NCI-H524 (cell line): Measurements from ENCODE around the gene OSTC.

Source experiments
- DNase-seq, 2 experiments: peaks; one replicate each; lab custom pipeline; 2025; lab: John Stamatoyannopoulos, UW

The OSTC gene

DNA sequence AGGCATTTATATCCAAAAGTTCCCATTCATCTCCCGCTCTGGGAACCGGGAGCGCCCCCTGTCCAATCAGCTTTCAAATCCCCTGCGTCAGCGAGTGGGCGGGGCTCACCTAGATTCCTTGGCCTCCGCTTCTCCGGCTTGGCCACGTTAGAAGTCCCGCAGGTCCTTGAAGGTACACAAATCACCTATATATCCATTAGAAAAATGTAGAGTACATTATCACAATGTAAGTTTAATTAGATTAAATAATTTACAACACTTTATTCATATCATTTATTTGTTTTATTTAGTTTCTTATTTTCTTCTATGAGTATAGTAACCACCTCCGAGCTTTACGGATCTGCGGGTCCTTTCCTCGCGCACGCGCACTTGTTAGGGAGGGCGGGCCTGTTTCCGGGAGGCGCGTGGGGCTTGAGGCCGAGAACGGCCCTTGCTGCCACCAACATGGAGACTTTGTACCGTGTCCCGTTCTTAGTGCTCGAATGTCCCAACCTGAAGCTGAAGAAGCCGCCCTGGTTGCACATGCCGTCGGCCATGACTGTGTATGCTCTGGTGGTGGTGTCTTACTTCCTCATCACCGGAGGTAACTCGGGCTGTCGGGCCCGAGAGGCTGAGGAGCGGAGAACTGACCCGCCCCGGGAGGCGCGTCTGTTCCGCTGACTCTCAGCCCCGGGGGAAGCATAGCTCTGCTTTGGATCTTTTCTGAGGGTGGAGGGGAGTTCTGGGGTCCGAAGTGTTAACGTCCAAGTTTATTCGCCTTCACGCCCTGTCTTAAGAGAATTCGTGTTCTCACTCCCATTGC lies at the start of gene OSTC:
Gene OSTC, plus strand, starts transcription at position 388 of the 802 bp plus-strand sequence. Its CDS starts 57 bp downstream, at position 445.
- DNase-seq, result peak; percentile 80 to 82

DNA sequence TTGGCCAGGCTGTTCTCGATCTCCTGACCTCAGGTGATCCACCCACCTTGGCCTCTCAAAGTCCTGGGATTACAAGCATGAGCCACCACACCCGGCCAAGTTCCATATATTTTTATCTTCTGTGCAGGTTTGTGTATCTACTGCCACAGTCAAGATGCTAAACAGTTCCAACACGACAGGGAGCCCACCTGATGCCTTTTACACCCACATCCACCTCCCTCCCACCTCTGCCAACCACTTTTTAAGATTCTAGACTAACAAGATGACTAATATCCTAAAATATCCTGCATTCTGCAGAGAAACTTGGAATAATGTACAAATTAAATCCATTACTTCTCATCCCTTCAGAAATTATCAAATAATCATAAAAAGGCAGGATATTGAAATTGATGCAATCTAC lies 49.3 kb upstream of the OSTC start:
- DNase-seq, result no peak

DNA sequence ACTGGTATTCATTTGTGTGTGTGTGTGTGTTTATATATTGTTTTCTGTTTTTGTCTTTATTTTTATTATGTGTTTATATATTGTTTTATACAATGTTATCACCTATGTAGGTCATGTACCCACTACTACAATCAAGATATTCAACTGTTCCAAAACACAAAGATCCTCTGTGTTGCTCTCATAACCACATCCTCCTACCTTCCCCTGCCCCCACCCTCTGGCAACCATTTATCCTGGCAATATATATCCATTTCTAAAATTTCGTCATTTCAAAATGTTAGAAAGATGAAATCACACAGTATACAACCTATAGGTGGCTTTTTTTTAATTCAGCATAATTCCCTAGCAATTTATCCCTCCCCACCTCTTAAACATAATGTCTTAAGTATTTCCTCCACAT lies 48.9 kb upstream of the OSTC start:
- DNase-seq, result no peak

DNA sequence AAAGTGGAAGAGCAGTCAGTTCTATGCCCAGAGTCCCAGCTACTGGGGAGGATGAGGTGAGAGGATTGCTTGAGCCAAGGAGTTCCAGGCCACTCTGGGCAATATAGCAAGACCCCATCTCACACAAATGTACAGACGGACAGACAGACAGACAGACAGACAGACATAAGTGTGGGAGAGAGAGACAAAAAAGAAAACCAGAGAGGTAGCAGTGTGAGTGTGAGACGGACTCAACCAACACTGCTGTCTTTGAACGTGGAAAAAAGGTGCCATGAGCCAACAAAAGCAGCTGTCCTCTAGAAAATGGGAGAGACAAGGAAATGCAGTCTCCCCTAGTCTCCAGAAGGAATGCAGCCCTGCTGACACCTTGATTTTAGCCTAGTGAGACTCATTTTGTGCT lies 48.2 kb upstream of the OSTC start:
- DNase-seq, result no peak

DNA sequence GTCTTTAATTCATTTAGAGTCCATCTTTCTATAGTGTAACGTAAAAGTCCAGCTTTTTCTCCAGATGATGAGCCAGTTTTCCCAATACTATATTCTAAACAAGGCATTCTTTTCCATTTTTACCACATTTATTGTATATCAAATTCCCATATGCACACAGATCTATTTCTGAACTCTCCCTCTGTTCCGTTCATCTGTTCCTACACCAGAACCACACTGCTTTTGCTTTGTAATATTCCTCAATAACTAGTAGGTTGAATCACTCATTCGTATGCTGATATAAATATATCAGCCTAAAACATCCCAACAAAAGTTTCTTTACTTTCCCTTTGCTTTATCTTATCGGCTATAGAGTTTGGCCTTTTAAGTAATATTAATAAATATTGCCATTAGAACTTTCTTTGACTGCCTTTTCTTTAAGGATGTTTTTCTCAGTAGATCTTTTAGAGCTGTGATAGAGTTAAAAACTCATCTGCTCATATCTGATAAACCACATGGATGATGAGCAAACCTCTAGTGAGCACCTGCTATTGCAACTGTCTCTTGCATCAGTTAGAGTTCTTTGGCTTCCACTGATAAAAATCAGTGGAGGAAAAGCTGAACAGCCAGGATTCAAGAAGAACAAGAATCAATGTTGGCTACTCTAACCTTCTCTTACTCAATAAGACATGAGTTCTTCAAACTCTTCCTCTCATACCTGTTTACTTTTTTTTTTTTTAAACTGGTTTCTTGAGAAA lies 43.2 kb upstream of the OSTC start:
- DNase-seq, result no peak

DNA sequence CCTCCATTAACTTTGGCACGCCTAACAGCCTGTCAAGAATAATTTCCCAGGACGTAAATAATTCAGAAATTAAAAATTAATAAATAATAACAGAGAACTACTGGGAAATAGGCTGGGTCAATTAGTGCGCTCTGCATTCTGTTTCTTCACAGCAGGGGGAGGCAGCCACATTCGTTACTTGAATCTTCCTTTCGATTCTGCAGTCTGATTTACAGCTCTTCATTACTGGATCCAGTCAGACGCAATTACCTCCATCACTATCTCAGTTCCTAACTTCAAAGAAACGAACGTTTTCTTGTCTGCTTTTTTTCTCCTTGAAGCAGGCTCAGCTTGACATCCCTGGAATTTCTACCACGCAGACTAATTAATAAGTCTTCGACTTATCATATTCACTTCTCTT lies 39.0 kb upstream of the OSTC start:
- no peak for DNase-seq

DNA sequence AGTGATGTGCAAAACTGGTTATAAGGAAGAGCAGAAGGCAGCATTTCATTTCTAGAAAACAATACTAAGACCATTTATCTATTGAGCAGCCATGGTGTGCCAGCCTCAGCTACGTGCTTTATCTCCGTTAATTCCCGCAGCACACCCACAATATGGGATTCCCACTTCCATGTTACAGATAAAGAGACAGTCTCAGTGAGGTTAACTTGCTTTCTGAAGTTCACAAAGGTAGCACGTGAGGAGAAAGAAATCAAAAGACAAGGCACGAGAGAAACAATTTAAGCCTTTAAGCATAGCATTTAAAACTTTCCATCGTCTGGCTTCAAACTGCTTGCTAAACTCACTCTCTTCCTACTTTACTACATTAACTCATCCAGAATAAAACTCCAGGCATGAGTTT lies 38.0 kb upstream of the OSTC start:
- DNase-seq, result no peak

DNA sequence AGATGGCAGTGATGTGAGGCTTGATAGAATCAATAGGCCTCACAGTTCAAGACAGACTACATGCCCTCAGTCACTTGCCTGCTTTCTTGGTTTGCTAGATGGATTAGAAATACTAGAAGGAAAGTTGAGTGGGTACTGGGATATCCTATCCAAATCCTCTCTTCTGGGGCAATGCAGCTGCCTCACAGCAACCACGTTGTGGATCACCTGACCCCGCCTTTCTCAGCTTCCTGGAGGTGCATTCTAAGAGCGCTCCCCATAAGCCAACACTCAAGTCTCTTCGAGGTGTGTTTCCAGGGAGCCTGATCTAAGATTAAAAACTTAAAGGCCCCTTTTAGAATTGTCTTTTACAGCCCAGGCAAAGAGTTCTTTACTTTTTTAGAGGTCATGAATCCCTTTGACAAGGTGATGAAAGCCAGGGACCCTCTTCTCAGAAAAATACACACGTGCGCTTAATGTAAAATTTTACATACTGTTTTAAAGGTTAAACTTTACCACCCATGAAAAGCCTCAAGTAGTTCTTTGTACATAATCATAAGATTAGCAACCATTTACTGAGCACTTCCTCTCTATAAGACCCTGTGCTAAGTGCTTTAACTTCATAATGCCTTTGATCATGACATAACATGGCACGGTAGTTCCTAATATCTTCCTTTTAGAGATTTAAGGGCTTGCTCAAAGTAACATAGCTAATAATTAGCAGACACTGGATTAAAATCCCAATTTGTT lies 30.9 kb upstream of the OSTC start:
- no peak for DNase-seq

DNA sequence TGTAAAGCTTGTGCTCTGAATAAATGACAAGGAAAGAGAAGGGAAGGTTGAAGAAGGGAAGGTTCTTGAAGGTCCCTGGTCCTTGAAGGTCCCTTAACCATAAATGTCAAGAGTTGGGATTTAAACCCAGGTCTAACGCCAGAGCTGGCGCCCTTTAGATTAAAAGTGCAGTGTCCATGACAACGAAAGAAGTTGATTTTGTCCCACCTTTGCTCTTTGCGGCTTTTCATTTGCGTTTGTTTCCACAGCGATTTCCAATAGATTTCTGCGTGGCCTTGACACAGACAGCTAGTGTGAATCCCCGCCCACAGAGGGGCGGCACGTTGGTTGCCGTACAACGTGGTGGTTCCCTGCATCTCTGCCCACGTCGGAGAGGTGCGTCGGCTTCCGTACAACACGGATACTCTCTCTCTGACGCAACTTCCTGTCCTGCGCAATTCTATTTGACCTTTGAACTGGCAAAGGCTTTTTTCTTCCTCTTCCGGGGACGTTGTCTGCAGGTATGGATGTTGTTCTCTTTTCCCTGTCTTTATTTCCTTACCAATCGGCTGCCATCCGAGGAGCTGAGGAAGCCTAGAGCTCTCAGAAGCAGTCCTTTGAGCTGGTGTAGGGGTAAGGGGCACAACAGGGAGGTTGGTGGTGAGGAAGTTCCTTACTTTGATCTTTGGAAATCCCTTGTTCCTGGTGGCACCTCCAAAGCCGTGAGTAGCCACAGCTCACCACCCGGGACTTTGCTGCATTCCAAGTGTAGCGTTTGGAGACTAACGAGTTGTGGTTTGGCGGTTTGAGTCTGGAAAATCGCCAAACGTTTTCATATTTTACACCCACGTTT lies 30.1 kb upstream of the OSTC start, which contains the start of gene RPL34:
Gene RPL34, plus strand, starts transcription at position 476 of the 832 bp plus-strand sequence. CDS start 1,384 bp downstream, outside the sequence.
- DNase-seq, result peak; percentile 86 to 91

DNA sequence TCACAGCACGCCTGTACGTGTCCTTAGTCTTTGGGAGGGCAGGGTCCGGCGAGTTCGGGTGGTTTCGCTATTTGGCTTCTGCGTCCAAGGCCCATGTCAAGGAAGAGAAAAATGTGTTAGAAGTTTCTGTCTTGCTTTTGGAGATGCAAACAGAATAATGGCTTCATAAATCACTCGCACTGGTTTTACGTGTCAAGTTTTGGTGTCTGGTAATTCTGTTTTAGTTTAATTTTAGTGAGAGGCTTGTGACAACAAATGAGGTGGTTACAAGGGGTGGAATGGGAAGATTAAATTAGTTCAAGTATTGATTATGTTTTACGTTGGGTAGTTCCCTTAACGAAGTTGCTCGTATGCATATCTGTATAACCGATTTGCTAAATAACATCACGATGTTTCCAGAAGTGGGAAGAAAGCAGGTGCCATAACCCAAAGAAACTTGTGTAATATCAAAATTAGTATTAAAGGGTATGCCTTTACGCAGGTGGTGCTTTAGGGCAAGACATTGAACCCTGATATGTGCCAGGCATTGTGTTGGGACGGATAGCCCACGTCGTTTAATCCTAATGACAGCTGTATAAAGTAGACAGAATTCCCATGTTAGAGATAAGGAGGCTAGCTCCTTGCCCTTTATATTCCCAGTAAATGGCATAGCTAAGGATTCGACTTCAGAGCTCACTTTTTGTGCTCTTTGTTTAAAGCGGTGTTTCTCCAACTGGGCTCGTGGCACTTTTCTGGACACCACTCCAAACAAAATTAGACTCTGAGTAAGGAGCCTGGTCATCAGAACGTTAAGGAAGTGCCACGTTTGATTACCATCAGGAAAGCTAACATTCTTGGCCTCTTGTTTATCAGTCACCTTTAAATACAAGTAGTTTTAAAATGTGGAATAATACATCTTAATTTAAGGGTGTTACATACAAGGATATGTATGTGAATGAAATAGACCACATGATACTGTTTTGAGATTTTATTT lies 29.2 kb upstream of the OSTC start:
- no peak for DNase-seq

DNA sequence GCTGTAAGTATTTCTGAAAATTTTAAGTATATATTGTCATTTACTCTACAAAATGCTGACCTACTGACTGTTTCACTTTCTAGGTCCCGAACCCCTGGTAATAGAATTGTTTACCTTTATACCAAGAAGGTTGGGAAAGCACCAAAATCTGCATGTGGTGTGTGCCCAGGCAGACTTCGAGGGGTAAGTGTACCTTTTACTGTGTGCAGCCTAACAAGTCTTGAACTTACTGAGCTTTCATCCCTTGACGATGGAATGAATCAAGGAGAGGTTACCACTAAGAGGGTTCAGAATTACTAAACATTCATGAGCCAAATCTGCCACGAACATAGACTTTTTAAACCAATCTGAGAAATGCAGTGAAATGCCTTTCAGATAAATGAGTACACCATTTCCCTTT lies 28.4 kb upstream of the OSTC start:
- DNase-seq, result no peak

DNA sequence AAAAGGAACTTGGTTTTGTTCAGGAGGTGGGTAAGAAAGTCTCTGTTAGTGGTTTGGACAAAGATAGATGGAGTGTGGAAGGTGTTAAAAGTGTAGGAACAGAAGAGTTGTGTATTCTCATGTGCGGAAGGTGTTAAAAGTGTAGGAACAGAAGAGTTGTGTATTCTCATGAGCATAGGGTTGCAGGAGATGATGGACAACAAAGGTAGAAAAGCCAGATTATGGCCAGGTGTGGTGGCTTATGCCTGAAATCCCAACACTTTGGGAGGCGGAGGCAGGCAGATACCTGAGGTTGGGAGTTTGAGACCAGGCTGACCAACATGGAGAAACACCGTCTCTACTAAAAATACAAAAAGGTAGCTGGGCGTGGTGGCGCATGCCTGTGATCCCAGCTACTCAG lies 27.6 kb upstream of the OSTC start:
- no peak for DNase-seq

DNA sequence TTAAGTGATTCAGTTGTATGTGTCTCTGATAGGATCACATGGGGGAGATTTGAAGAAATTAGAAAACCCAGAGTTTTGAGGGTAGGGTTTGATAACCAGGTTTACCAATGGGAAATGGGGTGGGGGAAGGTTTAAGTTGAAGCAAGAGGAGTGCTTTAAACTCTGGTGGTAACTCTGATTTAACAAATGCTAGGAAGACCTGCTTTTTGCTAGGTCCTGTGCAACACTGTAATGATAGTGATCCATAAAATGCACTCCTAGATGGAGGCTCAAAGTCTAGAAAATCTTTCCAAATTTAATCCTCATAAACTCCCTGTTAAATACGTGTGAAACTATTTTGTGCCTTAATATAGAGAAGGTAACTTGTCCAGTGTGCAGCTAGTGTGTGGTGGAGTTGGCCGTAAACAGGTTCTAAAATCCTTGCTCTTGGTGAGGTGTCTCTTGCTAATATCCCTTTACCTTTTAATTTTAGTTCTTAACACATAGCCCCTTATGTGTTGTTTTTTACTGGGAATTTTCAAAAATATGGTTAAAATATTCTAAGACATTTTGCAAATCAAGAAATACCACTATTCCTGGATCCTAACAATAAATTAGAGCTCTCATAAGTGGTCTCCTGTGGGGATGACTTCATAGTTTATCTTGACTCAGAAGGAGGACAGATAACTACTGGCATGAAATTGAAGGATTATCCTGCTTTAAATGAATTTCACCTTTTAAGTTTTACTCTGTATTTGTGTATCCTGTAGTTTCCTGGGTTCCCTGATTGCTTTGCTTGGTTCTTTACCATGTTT lies 25.9 kb upstream of the OSTC start:
- DNase-seq, result no peak

DNA sequence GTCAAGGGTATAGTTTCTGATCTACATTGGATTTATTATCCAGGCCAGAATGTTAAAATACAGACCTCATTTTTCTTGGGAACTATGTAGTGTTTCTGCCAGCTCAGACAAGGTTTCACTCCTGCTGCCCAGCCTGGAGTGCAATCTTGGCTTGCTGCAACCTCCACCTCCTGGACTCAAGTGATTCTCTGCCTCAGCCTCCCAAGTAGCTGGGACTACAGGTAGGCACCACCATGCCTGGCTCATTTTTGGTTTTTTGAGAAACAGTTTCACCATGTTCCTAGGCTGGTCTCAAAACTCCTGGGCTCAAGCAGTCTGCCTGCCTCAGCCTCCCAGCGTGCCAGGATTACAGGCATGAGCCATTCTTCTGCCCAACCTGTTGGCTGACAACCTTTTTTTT lies 24.3 kb upstream of the OSTC start:
- no peak for DNase-seq

DNA sequence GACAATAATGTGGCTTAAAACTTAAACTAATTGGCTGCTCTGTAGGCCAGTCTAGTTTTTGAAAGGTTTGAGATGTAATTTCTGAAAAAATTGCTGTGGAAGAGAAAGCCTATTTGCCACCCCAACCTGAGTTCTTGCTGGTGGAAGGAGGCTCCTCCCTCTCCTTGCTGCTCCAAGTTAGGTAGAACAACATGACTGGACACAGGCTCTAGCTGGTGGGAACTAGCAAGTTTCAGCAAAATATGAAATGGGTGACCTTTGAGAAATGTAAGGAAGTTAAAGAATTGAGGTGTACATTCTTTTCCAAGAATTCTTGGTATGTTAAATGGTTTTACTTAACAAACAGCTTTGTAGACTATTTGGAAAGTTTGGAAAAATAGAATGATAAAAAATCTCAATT lies 22.0 kb upstream of the OSTC start:
- no peak for DNase-seq

DNA sequence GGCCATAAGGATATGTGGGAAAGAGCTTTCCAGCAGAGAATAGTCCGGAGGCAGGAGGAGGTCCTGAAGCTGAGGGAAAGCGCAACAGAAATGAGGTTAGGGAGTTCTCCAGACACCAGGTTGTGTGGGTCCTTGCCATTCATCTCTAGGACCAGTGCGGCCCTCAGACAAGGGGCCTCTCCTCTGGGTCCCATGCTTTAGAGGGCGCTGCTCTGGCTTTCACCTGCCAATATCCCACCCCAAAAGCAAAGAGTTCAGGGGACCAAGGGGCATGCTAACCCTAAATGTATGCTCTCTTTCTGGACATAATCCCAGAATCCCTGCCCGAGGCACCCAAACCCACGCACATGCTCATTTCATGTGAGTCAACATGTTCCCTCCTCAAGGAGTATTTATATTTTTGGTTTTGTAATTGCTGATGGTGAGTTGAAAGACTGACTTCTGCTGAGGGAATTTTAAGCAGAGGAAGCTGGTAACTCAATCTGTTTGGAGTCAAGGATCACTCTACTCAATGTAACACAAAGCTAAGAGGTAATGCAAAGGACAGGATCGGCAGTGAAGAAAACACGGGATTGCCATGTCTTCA lies 15.2 kb upstream of the OSTC start:
- DNase-seq, result no peak

DNA sequence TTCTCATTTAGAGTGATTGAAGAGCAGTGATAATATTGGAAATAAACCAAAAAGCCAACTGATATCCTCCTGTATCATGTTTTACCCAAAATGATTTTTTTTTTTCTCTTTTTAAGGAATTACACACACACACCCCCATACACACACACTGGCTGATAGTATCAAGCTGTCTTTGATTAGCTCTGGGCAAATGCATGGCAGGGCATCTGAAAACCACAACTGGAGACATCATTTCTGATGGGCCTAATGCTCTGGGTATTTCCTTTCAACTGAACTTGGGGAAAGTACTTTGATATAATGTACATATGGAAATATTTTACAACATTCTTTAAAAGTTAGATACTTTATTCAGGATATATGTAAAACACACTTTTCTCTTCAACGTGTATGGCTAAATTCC lies 14.2 kb upstream of the OSTC start:
- DNase-seq, result no peak

DNA sequence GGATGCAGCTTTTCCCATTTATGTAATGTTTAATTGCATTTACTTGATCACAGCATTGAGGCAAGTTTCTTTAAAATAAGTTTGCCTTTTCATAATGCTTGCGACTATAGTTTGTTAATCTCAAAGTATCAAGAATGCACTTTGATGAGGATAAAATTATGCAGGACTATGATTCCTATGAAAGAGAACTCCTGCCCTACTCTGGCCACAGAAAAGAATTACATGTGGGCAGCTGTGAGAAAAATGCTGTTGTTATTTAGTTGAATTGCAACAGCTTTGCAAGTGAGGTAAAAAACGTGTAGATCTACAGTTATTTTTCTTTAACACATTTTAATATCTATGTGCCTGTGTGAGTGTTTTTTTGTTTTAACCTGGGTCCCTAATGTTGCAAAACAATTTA lies 12.5 kb upstream of the OSTC start:
- DNase-seq, result no peak

DNA sequence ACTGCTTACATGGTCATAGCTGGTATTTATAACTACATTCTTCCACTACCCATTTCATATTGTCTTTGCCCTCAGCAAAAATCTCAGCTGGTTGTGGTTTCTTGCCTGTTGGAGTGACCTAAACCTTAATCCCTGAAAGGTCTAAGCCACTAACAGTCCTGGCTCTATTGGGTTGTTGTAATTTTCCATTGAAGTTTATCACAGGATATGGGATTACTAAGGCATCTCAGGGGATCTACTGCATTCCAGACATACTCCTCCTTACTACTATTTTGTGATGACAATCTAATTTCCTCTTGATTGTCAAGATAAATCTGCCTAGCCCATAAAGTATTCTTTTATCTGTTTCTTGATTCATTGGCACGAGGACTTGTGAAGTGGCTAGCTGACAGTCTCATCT lies 6.2 kb upstream of the OSTC start:
- no peak for DNase-seq
